A549 (cell line): ENCODE measurements around the gene ATP9A.
"Not testable (repeated sequence)": the region's sequence is repeated elsewhere in the genome, so short reads cannot be mapped to it uniquely, and the experiment has no call there.

Experiments
- ESRRA ChIP-seq: fragments of 150-350 bp; IDR thresholded peaks from 2 replicates; pipeline ENCODE4 v1.6.1; 2014; ENCODE audit warnings: mild to moderate bottlenecking, low read length, borderline replicate concordance
- POLR2A ChIP-seq: IDR thresholded peaks from 2 replicates; pipeline ENCODE4 v1.6.1; 2012; ENCODE audit warnings: mild to moderate bottlenecking, low read length
- ZSCAN20 ChIP-seq: fragments of 250-450 bp; sonication (Bioruptor Pico); IDR thresholded peaks from 2 replicates; pipeline ENCODE4 v1.8.0; 2022; ENCODE audit warnings: mild to moderate bottlenecking, moderate library complexity
- TF ChIP-seq, protein P1 (sequence below): fragments of 150-350 bp; IDR thresholded peaks from 2 replicates; pipeline ENCODE4 v1.6.1; 2014; ENCODE audit warnings: low read depth, mild to moderate bottlenecking, low read length

DNA sequence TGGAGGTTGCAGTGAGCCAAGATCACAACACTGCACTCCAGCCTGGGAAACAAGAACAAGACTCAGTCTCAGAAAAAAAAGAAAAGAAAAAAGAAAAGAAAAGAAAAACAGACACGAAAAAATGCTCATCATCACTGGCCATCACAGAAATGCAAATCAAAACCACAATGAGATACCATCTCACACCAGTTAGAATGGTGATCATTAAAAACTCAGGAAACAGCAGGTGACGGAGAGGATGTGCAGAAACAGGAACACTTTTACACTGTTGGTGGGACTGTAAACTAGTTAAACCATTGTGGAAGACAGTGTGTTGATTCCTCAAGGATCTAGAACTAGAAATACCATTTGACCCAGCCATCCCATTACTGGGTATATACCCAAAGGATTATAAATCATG lies 82.7 kb downstream of the ATP9A start:
- TF ChIP-seq POLR2A; ESRRA; ZSCAN20 (CRISPR knock-in tag): not testable (repeated sequence)
- TF ChIP-seq, protein P1, sequence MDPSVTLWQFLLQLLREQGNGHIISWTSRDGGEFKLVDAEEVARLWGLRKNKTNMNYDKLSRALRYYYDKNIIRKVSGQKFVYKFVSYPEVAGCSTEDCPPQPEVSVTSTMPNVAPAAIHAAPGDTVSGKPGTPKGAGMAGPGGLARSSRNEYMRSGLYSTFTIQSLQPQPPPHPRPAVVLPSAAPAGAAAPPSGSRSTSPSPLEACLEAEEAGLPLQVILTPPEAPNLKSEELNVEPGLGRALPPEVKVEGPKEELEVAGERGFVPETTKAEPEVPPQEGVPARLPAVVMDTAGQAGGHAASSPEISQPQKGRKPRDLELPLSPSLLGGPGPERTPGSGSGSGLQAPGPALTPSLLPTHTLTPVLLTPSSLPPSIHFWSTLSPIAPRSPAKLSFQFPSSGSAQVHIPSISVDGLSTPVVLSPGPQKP: not testable (repeated sequence)
